ENCODE results near the gene CDK17. TPM values are rescaled to one million over a fixed set of nuclear protein-coding genes. Genes with fewer than 3 reads are reported as not detected.

Gene CDK17
- total and polyA plus RNA-seq, 5 experiments from 2014 or later, result 22.1 to 75.6 (median 32.2) TPM

DNA sequence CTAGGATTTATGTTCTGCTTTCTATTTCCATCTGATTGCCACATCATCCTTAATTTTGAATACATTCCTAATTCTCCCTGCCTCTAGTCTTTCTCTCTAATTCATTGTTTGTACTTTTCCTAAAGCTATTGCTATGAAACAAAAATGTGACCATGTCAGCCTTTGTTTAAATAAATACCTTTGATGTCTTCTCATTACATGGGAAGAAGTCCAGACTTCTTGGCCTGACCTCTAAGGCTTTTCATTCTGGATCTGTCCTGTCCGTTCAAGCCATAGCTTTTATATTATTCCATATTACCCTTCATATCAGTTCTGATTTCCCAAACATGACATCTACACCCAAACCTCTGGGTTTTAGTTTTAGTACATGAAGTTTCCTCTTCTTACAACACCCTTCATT lies 91.4 kb downstream of the CDK17 start:
- Mint-ChIP-seq H3K27ac (peak overlapping the region in 5 of 10 donors; percentile 4 to 59 (median 28)), H3K9me3 (no peaks in the 10 kb centered on the region), H3K27me3 (no peaks in the 10 kb centered on the region), H3K4me3 (no peak overlapping the region), H3K4me1 (peaks cover 9 to 24% (median 19%) of the 10 kb centered on the region in 4 donors), H3K36me3 (peaks cover 4 to 35% (median 6%) of the 10 kb centered on the region in 3 donors)
- DNase-seq (no peak), ATAC-seq (no peak)
- POLR2A ChIA-PET, result interaction anchor here (1.2 kb wide), 1 partner anchor 91 kb away, joined by 5 read pairs; the partner anchor contains the start of gene CDK17

DNA sequence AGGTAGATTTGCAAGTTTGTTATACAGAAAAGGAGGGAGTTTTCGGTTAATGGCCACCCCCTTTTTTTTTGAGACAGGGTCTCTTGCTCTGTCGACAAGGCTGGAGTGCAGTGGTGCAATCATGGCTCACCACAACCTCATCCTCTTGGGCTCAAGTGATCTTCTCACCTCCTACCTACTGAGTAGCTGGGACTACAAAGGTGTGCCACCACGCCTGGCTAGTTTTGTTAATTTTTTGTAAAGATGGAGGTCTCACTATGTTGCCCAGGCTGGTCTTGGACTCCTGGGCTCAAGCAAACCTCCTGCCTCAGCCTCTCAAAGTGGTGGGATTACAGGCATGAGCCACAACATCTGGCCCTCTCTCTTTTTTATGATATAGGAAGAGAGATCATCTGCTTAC lies 94.6 kb downstream of the CDK17 start:
- Mint-ChIP-seq H3K36me3 (peaks cover 4 to 30% (median 6%) of the 10 kb centered on the region in 3 donors), H3K9me3 (no peaks in the 10 kb centered on the region), H3K27ac (peak overlapping the region in 3 of 10 donors; percentile 25 to 52 (median 48)), H3K27me3 (no peaks in the 10 kb centered on the region), H3K4me1 (peaks cover 11 to 24% (median 19%) of the 10 kb centered on the region in 4 donors), H3K4me3 (peak overlapping the region in 1 of 10 donors; percentile 8)
- no peak for ATAC-seq
- no peak for DNase-seq
- POLR2A ChIA-PET, result interaction anchor here (1.2 kb wide), 1 partner anchor 95 kb away, joined by 3 read pairs; the partner anchor contains the start of gene CDK17

DNA sequence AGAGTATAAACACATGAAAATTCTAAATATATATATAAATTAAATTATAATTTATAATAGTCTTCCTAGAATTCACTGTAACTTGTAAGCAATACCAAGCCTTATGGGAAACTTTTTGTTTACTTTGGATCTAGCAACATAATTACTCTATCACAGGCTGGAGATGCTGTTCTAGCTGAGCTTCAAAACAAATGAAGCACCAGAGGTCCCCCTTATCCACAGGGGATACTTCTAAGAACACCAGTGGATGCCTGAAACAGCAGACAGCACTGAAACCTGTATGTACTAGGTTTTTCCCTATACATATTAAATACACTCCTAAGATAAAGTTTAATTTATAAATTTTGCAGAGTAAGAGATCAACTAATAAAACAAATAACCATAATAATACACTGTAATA lies 96.6 kb downstream of the CDK17 start:
- H3K9me3 Mint-ChIP-seq, result no peaks in the 10 kb centered on the region
- DNase-seq (no peak), ATAC-seq (no peak)
- H3K27ac Mint-ChIP-seq, result no peak overlapping the region
- peaks cover under 1 to 33% (median 10%) of the 10 kb centered on the region in 3 donors for H3K36me3 Mint-ChIP-seq
- H3K4me3 Mint-ChIP-seq, result no peak overlapping the region
- no peaks in the 10 kb centered on the region for H3K27me3 Mint-ChIP-seq
- H3K4me1 Mint-ChIP-seq, result peaks cover 7 to 24% (median 14%) of the 10 kb centered on the region in 4 donors
- POLR2A ChIA-PET, result interaction anchor here (1.2 to 1.4 kb wide), 2 partner anchors 74 to 96 kb away, joined by 4 to 5 read pairs; partner anchors contain the start of gene CDK17

DNA sequence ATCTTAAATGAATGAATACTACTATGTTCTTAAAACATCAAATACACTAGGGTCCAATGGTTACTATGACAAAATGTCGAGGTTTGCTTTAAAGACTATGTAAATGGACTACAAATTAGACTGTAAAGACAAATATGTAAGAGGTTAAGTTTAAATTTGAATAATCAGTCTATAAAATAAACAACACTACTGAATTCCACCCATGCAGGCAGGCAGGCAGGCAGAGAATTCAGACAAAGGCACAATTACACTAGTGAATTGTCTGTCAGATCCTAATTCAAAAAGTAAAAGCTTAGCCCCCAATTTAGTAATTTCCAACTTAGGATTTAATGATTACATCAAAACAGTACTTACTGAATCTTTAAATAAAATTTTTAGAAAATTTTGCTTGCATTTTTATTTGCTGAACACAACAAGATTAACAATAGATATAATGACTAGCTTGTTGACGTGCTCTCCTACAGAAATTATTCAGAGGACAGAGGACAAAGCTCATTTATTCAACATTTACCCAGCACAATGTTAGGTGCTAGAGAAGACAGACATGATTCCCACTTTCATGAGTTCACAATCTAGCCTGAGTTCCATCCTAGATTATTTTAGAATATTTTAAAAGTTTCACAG lies 97.4 kb downstream of the CDK17 start:
- Mint-ChIP-seq H3K36me3 (peaks cover 0 to 39% (median 11%) of the 10 kb centered on the region in 3 donors), H3K27me3 (no peaks in the 10 kb centered on the region), H3K4me3 (no peak overlapping the region), H3K27ac (no peak overlapping the region), H3K9me3 (no peaks in the 10 kb centered on the region), H3K4me1 (peaks cover 7 to 24% (median 13%) of the 10 kb centered on the region in 4 donors)
- POLR2A ChIA-PET, result interaction anchor here (1.2 to 1.4 kb wide), 2 partner anchors 75 to 97 kb away, joined by 4 to 5 read pairs; partner anchors contain the start of gene CDK17
- DNase-seq (no peak), ATAC-seq (no peak)

DNA sequence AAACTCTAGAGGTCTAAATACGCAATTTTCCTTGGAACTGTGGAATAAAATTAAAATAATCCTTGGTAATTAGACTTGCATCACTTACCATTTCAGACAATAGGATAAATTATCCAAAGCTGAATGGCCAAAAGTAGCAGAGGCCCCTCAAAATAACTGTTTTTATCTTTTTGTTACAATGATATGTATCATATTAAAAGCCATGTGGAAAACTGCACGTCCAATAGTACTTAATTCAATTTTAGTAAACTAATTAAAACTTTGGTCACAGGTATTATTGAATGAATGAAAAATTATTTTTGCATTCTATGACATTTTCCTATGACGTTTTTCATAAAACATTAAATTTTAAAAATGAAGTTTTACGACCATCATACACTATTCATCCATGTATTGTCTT lies 98.5 kb downstream of the CDK17 start:
- H3K27ac Mint-ChIP-seq, result no peak overlapping the region
- H3K4me3 Mint-ChIP-seq, result no peak overlapping the region
- ATAC-seq (no peak), DNase-seq (no peak)
- POLR2A ChIA-PET, result no interaction called here
- no peaks in the 10 kb centered on the region for H3K27me3 Mint-ChIP-seq
- H3K4me1 Mint-ChIP-seq, result peaks cover 7 to 17% (median 10%) of the 10 kb centered on the region in 4 donors
- no peaks in the 10 kb centered on the region for H3K9me3 Mint-ChIP-seq
- peaks cover 0 to 49% (median 17%) of the 10 kb centered on the region in 3 donors for H3K36me3 Mint-ChIP-seq

DNA sequence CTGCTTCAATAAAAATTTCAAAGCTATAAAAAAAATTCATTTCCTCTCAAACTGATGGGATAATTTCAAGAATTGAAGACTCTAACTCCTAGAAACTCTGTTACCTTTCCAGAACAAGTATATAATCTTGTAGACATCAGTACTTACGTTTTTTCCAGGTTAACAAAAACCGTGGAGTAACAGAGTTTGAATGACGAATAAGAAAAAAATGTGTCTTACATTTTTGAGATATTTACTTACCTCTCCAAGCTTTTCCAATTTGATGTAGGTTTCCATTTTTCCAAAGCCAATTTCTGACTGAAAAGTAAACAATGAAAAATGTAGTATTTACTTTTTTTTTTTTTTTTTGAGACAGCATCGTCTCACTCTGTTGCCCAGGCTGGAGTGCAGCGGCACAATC lies 100.2 kb downstream of the CDK17 start:
- Mint-ChIP-seq H3K36me3 (peaks cover 0 to 50% (median 17%) of the 10 kb centered on the region in 3 donors), H3K27me3 (no peaks in the 10 kb centered on the region)

DNA sequence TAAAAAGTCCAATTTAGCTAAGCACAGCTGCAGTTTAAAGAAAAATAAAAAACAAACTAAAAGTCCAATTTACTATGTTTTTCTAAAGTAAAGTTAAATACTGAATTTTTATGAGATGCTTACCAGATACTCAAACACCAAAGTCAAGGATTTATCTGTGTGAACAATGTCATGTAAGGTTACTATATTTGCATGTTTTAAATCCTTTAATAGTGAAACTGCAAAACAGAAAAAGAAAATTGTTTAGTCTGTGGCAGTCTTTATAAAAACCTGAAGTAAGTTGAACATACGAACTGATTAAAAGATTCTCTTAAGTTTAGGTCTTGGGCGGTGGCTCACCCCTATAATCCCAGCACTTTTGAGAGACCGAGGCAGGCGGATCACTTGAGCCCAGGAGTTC lies 102.7 kb downstream of the CDK17 start:
- DNase-seq (no peak), ATAC-seq (no peak)
- POLR2A ChIA-PET, result interaction anchor here (0.7 kb wide), 1 partner anchor 102 kb away, joined by 3 read pairs; no protein-coding TSS in a partner anchor
- Mint-ChIP-seq H3K27ac (no peak overlapping the region), H3K4me1 (peaks cover 6 to 23% (median 14%) of the 10 kb centered on the region in 4 donors), H3K9me3 (no peaks in the 10 kb centered on the region), H3K4me3 (no peak overlapping the region), H3K36me3 (peaks cover 0 to 59% (median 26%) of the 10 kb centered on the region in 3 donors), H3K27me3 (no peaks in the 10 kb centered on the region)

More for the DNA sequence above, 100.2 kb downstream of the CDK17 start:
- Mint-ChIP-seq H3K4me3 (no peak overlapping the region), H3K4me1 (peaks cover 7 to 19% (median 15%) of the 10 kb centered on the region in 4 donors), H3K27ac (no peak overlapping the region), H3K9me3 (no peaks in the 10 kb centered on the region)
- no peak for ATAC-seq
- POLR2A ChIA-PET, result interaction anchor here (0.7 kb wide), 1 partner anchor 27 kb away, joined by 3 read pairs; no protein-coding TSS in a partner anchor
- DNase-seq, result no peak

DNA sequence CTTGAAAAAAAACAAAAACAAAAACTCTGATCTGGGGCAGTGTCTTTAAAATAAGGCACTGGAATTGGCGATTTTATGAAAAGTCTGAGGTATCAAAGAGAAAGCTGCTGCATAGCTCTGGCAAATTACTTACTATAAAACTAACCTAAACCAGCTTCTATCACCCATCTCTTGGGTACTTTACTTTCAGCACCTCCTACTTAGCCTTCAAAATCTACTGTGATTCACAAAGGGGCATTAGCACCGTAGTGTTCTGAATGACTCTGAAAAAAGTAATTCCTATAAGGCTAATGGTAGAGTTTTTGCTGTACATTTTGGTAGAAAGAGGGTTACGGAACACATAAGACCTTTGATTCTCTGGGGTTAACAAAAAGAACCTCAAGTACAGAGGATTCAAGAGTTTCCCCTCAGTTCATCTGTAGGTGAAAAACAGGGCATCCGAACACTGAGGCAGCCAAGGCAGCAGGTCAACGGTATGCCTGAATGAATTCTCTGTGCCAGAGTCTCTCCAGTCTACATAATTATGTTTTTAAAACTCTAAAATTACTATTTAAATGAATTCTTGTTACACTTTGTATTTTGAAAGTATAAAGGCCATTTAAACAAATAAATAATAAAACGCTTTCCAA lies 104.6 kb downstream of the CDK17 start:
- DNase-seq, result peak in 1 of 10 donors; percentile 3
- H3K27me3 Mint-ChIP-seq, result no peaks in the 10 kb centered on the region
- POLR2A ChIA-PET, result interaction anchor here (1.8 kb wide), 1 partner anchor 105 kb away, joined by 4 read pairs; the partner anchor contains the start of gene CDK17
- H3K4me3 Mint-ChIP-seq, result peak overlapping the region in 3 of 10 donors; percentile 43 to 54 (median 45)
- ATAC-seq, result peak in 1 of 2 donors; percentile 41
- peaks cover 0 to 2% (median 0%) of the 10 kb centered on the region in 9 donors for H3K9me3 Mint-ChIP-seq
- H3K36me3 Mint-ChIP-seq, result peaks cover 0 to 66% (median 28%) of the 10 kb centered on the region in 3 donors
- peak overlapping the region in 7 of 10 donors; percentile 31 to 74 (median 65) for H3K27ac Mint-ChIP-seq
- H3K4me1 Mint-ChIP-seq, result peaks cover 4 to 23% (median 15%) of the 10 kb centered on the region in 4 donors

DNA sequence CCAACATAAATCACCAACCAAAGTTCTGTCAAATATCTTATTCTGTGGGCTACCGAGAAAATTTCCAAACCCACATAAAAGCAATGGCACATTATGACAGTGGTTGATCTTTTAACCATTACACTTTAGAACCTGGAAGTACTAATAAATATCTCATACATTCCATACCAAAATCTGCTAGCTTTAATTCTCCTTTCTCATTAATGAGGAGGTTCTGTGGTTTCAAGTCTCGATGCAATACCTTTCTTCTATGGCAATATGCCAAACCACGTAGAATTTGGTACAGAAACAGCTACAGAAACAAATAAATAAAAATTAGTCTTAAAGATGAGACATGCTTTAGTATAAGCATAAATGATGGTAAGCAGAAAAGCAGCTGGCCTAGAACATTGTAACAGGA lies 105.4 kb downstream of the CDK17 start:
- H3K4me3 Mint-ChIP-seq, result no peak overlapping the region
- ATAC-seq, result peak in 1 of 2 donors; percentile 9
- peak overlapping the region in 7 of 10 donors; percentile 29 to 65 (median 44) for H3K27ac Mint-ChIP-seq
- peaks cover 4 to 23% (median 15%) of the 10 kb centered on the region in 4 donors for H3K4me1 Mint-ChIP-seq
- H3K9me3 Mint-ChIP-seq, result peaks cover 0 to 2% (median 0%) of the 10 kb centered on the region in 9 donors
- no peaks in the 10 kb centered on the region for H3K27me3 Mint-ChIP-seq
- POLR2A ChIA-PET, result interaction anchor here (1.8 kb wide), 1 partner anchor 106 kb away, joined by 4 read pairs; the partner anchor contains the start of gene CDK17
- H3K36me3 Mint-ChIP-seq, result peaks cover 0 to 66% (median 27%) of the 10 kb centered on the region in 3 donors
- peak in 2 of 10 donors; percentile 7 to 15 for DNase-seq

DNA sequence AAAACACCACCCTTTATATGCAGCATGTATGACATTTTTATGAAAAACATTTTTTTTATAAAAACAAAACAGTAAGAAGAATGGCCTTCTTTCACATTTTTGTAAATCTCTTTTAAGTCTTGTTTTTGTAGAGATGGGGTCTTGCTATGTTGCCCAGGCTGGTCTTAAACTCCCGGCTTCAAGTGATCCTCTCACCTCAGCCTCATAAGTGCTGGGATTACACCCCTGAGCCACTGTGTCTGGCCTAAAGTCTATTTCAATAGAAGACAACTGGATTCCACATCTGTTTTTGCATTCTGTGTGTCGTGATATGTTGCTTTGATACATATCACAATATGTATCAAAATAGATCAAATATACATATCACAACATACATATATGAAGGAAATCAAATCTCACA lies 107.1 kb downstream of the CDK17 start:
- Mint-ChIP-seq H3K36me3 (peaks cover 6 to 67% (median 22%) of the 10 kb centered on the region in 3 donors), H3K27ac (peak overlapping the region in 1 of 10 donors; percentile 18), H3K27me3 (no peaks in the 10 kb centered on the region), H3K4me3 (no peak overlapping the region), H3K4me1 (peaks cover 6 to 25% (median 18%) of the 10 kb centered on the region in 4 donors), H3K9me3 (peaks cover 0 to 2% (median 0%) of the 10 kb centered on the region in 9 donors)
- POLR2A ChIA-PET, result interaction anchor here (0.7 to 1.1 kb wide), 2 partner anchors 92 to 106 kb away, joined by 3 read pairs; no protein-coding TSS in a partner anchor
- ATAC-seq (no peak), DNase-seq (no peak)

DNA sequence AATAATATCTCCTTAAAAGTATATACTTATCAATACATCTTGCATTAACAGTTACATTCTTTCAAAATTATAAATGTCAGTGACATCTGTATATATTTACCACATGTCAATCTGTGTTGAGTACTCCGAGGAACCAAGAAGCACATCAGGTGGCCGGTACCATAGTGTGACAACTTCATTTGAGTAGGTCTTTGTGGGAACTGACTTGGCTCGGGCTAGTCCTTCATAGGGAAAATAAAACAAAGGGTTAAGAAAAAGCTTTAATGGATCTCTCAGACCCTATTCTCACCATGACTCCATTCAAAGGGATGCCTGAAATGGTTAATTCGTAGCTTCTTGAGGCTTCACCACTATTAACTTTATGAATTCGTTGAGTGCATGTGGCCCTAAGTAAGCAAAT lies 111.2 kb downstream of the CDK17 start:
- POLR2A ChIA-PET, result no interaction called here
- DNase-seq (no peak), ATAC-seq (no peak)
- H3K27ac Mint-ChIP-seq, result no peak overlapping the region
- no peaks in the 10 kb centered on the region for H3K27me3 Mint-ChIP-seq
- peaks cover 0 to 2% (median 0%) of the 10 kb centered on the region in 9 donors for H3K9me3 Mint-ChIP-seq
- H3K4me3 Mint-ChIP-seq, result no peak overlapping the region
- H3K4me1 Mint-ChIP-seq, result peaks cover 9 to 18% (median 12%) of the 10 kb centered on the region in 4 donors
- peaks cover 18 to 81% (median 33%) of the 10 kb centered on the region in 3 donors for H3K36me3 Mint-ChIP-seq

DNA sequence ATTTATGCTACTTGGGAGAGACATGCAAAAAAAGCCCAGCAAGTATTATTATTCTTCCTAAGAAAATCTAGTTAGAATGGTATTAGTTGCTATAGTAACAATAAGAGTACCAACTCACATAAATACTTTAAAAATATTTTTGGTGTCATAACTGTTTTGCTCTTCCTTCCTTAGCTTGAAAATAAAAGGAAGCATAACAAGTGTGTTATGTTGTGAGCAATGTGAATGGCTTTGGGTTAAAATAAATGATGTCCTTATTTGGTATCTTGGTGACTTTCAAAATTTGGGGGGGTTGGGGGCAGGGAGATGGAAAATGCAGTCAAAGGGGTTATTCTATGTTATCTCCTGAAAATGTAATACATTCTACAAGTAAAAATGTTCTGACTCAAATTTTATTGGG lies 115.1 kb downstream of the CDK17 start:
- no peak overlapping the region for H3K4me3 Mint-ChIP-seq
- H3K4me1 Mint-ChIP-seq, result peaks cover 5 to 15% (median 12%) of the 10 kb centered on the region in 4 donors
- no peaks in the 10 kb centered on the region for H3K27me3 Mint-ChIP-seq
- no peak for ATAC-seq
- no peak for DNase-seq
- no peaks in the 10 kb centered on the region for H3K9me3 Mint-ChIP-seq
- H3K27ac Mint-ChIP-seq, result peak overlapping the region in 6 of 10 donors; percentile 0 to 73 (median 33)
- H3K36me3 Mint-ChIP-seq, result peaks cover 18 to 94% (median 39%) of the 10 kb centered on the region in 3 donors
- POLR2A ChIA-PET, result interaction anchor here (1.0 kb wide), 1 partner anchor 114 kb away, joined by 3 read pairs; no protein-coding TSS in a partner anchor

All from naive thymus-derived CD8-positive, alpha-beta T cell (primary cell).